ENCODE results near the gene SLC19A2. TPM values are rescaled to one million over a fixed set of nuclear protein-coding genes. Genes with fewer than 3 reads are reported as not detected.
"Not testable (repeated sequence)": the region's sequence is repeated elsewhere in the genome, so short reads cannot be mapped to it uniquely, and the experiment has no call there.

Gene SLC19A2
- polyA plus RNA-seq, 1 of the 3 experiments (the other 2 are of a cell fraction): 3.4 TPM

- no peaks in the 10 kb centered on the region for H4K20me1 ChIP-seq (ENCODE audit: insufficient read depth)
- TF ChIP-seq MXI1 (IDR thresholded peaks at IDR 0.05; ENCODE audit: low read depth, low read length): no peak
- TF ChIP-seq, protein P1, sequence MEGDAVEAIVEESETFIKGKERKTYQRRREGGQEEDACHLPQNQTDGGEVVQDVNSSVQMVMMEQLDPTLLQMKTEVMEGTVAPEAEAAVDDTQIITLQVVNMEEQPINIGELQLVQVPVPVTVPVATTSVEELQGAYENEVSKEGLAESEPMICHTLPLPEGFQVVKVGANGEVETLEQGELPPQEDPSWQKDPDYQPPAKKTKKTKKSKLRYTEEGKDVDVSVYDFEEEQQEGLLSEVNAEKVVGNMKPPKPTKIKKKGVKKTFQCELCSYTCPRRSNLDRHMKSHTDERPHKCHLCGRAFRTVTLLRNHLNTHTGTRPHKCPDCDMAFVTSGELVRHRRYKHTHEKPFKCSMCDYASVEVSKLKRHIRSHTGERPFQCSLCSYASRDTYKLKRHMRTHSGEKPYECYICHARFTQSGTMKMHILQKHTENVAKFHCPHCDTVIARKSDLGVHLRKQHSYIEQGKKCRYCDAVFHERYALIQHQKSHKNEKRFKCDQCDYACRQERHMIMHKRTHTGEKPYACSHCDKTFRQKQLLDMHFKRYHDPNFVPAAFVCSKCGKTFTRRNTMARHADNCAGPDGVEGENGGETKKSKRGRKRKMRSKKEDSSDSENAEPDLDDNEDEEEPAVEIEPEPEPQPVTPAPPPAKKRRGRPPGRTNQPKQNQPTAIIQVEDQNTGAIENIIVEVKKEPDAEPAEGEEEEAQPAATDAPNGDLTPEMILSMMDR (IDR thresholded peaks at IDR 0.05): no peak
- no peak for TF ChIP-seq POLR2AphosphoS5 (IDR thresholded peaks at IDR 0.05; ENCODE audit: low read depth, low read length)
- no peak for TF ChIP-seq TCF12 (IDR thresholded peaks at IDR 0.05)
- TF ChIP-seq, protein P2, sequence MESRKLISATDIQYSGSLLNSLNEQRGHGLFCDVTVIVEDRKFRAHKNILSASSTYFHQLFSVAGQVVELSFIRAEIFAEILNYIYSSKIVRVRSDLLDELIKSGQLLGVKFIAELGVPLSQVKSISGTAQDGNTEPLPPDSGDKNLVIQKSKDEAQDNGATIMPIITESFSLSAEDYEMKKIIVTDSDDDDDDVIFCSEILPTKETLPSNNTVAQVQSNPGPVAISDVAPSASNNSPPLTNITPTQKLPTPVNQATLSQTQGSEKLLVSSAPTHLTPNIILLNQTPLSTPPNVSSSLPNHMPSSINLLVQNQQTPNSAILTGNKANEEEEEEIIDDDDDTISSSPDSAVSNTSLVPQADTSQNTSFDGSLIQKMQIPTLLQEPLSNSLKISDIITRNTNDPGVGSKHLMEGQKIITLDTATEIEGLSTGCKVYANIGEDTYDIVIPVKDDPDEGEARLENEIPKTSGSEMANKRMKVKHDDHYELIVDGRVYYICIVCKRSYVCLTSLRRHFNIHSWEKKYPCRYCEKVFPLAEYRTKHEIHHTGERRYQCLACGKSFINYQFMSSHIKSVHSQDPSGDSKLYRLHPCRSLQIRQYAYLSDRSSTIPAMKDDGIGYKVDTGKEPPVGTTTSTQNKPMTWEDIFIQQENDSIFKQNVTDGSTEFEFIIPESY (IDR thresholded peaks at IDR 0.05; ENCODE audit: borderline replicate concordance, low read depth): no peak
- TF ChIP-seq JUND (IDR thresholded peaks at IDR 0.05): no peak
- TF ChIP-seq GABPA (IDR thresholded peaks at IDR 0.05; ENCODE audit: low read depth): no peak
- no peak overlapping the region for H2AFZ ChIP-seq (ENCODE audit: low read depth)
- H3K36me3 ChIP-seq (replicated peaks in 1 of 2; ENCODE audit: control insufficient read depth in 1 of 2, insufficient read depth in 2 of 2, low read length in 1 of 2): no peaks in the 10 kb centered on the region
- H3K27ac ChIP-seq (ENCODE audit: low read depth in 2 of 2, low read length in 1 of 2): no peak overlapping the region
- ChIA-PET CTCF (interaction anchor here (1.0 to 2.4 kb wide), 4 partner anchors 22 to 38 kb away, joined by 3 to 9 read pairs (median 6); no protein-coding TSS in a partner anchor), POLR2A (no interaction called here)
- H3K4me1 ChIP-seq (ENCODE audit: control insufficient read depth in 1 of 2, insufficient read depth in 2 of 2, low read depth in 1 of 2, low read length in 1 of 2): no peaks in the 10 kb centered on the region; a peak in 2 of 4 replicates
- no peaks in the 10 kb centered on the region for H3K9me3 ChIP-seq
- H3K79me2 ChIP-seq (ENCODE audit: insufficient read depth): no peaks in the 10 kb centered on the region
- WGBS (ENCODE audit: low lambda C conversion rate): 45% methylated on average over 3 of the region's 3 CpGs
- no peak for DNase-seq
- H3K9me2 ChIP-seq: no peaks in the 10 kb centered on the region
- H3K4me3 ChIP-seq (ENCODE audit: low read depth in 2 of 2, low read length in 1 of 2): no peak overlapping the region
- H3K9ac ChIP-seq: no peak overlapping the region
- H3F3A ChIP-seq (replicated peaks; ENCODE audit: insufficient read depth): peaks cover 6% of the 10 kb centered on the region
- no peaks in the 10 kb centered on the region for H3K27me3 ChIP-seq (ENCODE audit: insufficient read depth)
- no peak overlapping the region for H3K4me2 ChIP-seq
Measured at GRCh38 chr1:169508432-169509338, 22.9 kb upstream of the SLC19A2 start.

GRCh38 chr1:169507413-169507812 lies 21.7 kb upstream of the SLC19A2 start:
- Histone ChIP-seq H3K27ac (ENCODE audit: low read depth in 2 of 2, low read length in 1 of 2) (no peak overlapping the region), H3K9ac (no peak overlapping the region), H2AFZ (ENCODE audit: low read depth) (no peak overlapping the region), H3K79me2 (ENCODE audit: insufficient read depth) (no peaks in the 10 kb centered on the region), H3K36me3 (replicated peaks in 1 of 2; ENCODE audit: control insufficient read depth in 1 of 2, insufficient read depth in 2 of 2, low read length in 1 of 2) (no peaks in the 10 kb centered on the region), H3K9me3 (no peaks in the 10 kb centered on the region), H3K4me1 (ENCODE audit: control insufficient read depth in 1 of 2, insufficient read depth in 2 of 2, low read depth in 1 of 2, low read length in 1 of 2) (no peaks in the 10 kb centered on the region; a peak in 2 of 4 replicates), H4K20me1 (ENCODE audit: insufficient read depth) (no peaks in the 10 kb centered on the region), H3K27me3 (ENCODE audit: insufficient read depth) (no peaks in the 10 kb centered on the region), H3K4me3 (ENCODE audit: low read depth in 2 of 2, low read length in 1 of 2) (no peak overlapping the region), H3K4me2 (no peak overlapping the region), H3F3A (replicated peaks; ENCODE audit: insufficient read depth) (peaks cover 6% of the 10 kb centered on the region), H3K9me2 (no peaks in the 10 kb centered on the region)
- no peak for TF ChIP-seq TCF12 (IDR thresholded peaks at IDR 0.05)
- TF ChIP-seq, protein P3, sequence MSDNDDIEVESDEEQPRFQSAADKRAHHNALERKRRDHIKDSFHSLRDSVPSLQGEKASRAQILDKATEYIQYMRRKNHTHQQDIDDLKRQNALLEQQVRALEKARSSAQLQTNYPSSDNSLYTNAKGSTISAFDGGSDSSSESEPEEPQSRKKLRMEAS (IDR thresholded peaks at IDR 0.05; ENCODE audit: low read depth): no peak
- TF ChIP-seq, protein P1 (IDR thresholded peaks at IDR 0.05): no peak
- TF ChIP-seq MEF2A (IDR thresholded peaks at IDR 0.05; ENCODE audit: borderline replicate concordance, low read depth): no peak
- no peak for TF ChIP-seq EZH2phosphoT487 (IDR thresholded peaks at IDR 0.05; ENCODE audit: borderline replicate concordance, low read depth)
- TF ChIP-seq, protein P4, sequence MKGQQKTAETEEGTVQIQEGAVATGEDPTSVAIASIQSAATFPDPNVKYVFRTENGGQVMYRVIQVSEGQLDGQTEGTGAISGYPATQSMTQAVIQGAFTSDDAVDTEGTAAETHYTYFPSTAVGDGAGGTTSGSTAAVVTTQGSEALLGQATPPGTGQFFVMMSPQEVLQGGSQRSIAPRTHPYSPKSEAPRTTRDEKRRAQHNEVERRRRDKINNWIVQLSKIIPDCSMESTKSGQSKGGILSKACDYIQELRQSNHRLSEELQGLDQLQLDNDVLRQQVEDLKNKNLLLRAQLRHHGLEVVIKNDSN (IDR thresholded peaks at IDR 0.05; ENCODE audit: borderline replicate concordance, low read depth): no peak
- no peak for TF ChIP-seq POLR2AphosphoS5 (IDR thresholded peaks at IDR 0.05; ENCODE audit: low read depth, low read length)
- no peak for TF ChIP-seq RFX5 (IDR thresholded peaks at IDR 0.05; ENCODE audit: low read length)
- ChIA-PET POLR2A (no interaction called here), CTCF (interaction anchor here (1.3 to 2.4 kb wide), 2 partner anchors 21 to 39 kb away, joined by 4 to 9 read pairs; partner anchors contain the start of gene SLC19A2)
- 43% methylated on average over 2 of the region's 2 CpGs for WGBS (ENCODE audit: low lambda C conversion rate)
- no peak for DNase-seq

DNA sequence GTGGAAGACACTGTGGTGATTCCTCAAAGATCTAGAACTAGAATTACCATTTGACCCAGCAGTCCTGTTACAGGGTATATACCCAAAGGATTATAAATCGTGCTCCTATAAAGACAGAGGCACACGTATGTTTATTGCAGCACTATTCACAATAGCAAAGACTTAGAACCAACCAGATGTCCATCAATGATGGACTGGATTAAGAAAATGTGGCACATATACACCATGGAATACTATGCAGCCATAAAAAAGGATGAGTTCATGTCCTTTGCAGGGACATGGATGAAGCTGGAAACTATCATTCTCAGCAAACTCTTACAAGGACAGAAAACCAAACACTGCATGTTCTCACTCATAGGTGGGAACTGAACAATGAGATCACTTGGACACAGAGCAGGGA lies 17.9 kb upstream of the SLC19A2 start:
- POLR2A ChIA-PET; H3K4me1 ChIP-seq (ENCODE audit: control insufficient read depth in 1 of 2, insufficient read depth in 2 of 2, low read depth in 1 of 2, low read length in 1 of 2); H3K4me3 ChIP-seq (ENCODE audit: low read depth in 2 of 2, low read length in 1 of 2); H3K79me2 ChIP-seq (ENCODE audit: insufficient read depth); H3K27ac ChIP-seq (ENCODE audit: low read depth in 2 of 2, low read length in 1 of 2); H3K36me3 ChIP-seq (replicated peaks in 1 of 2; ENCODE audit: control insufficient read depth in 1 of 2, insufficient read depth in 2 of 2, low read length in 1 of 2); H3K27me3 ChIP-seq (ENCODE audit: insufficient read depth); H3F3A ChIP-seq (replicated peaks; ENCODE audit: insufficient read depth); H3K9ac ChIP-seq; H3K9me3 ChIP-seq; H3K9me2 ChIP-seq; H2AFZ ChIP-seq (ENCODE audit: low read depth); H3K4me2 ChIP-seq; DNase-seq; H4K20me1 ChIP-seq (ENCODE audit: insufficient read depth): not testable (repeated sequence)
- CTCF ChIA-PET: interaction anchor here (0.9 kb wide), 1 partner anchor 21 kb away, joined by 3 read pairs; no protein-coding TSS in a partner anchor
- 82% methylated on average over 2 of the region's 2 CpGs for WGBS (ENCODE audit: low lambda C conversion rate)

Data from SK-N-SH (cell line).